Measurements from ENCODE around the gene PPP4R3B.

Gene PPP4R3B

DNA sequence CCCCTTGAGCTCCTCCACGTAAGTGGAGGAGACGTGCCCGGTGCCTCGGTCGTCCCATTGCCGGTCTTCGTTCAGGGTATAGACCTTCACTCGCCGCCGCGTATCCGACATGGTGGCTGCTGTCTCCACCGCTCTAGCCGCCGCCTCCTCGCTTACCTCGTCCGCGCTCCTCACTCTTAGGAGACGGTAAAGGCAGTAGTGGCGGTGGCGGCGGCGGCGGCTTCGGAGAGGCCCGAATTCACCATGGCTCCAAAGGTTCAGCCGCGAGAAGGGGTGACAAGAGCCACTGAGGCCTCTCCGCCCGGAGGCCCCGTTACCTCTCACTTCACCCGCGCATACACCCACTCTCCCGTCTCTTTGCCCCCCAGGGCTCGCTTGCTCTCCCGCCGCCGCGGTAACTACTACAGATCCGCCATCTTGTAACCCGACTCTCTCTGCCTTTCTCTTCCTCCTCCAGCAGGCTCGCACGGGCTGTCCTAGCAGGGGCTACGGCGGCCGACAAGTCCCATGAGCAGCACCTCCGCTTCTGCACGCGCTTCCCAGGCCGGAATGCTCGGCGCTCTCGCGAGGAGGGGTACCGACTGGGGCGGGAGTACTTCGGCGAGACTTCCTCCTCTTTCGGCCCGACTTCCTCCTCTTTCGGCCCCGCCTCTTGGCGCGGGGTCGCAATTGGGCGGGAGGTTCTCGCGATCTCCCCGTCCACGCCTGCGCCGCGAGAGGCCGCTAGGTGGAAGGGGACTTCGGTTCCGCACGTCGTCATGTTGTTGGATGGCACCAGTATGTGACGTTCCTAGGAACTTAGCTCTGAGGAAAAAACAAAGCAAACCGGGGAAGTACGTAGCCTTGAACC is at the start of gene PPP4R3B:
PPP4R3B (minus strand) TSS at position 448 of the 850 bp plus-strand sequence; CDS start at position 111, 337 bp downstream.
- H3K27me3 ChIP-seq (ENCODE audit: low read depth), result no peaks in the 10 kb centered on the region
- H3K4me3 ChIP-seq, result peak within 1 kb of the TSS; percentile 99
- H3K4me1 ChIP-seq, result peaks cover 6% of the 10 kb centered on the region
- DNase-seq (ENCODE audit: low spot score in 2 of 2), result peak; percentile 95 to 99
- no peaks in the 10 kb centered on the region for H3K9me3 ChIP-seq
- in situ Hi-C loops (cut with MboI; ENCODE audit: low sequenced_read_pairs), result no loop called here
- H3K36me3 ChIP-seq (replicated peaks), result peaks cover 34% of the 10 kb centered on the region

DNA sequence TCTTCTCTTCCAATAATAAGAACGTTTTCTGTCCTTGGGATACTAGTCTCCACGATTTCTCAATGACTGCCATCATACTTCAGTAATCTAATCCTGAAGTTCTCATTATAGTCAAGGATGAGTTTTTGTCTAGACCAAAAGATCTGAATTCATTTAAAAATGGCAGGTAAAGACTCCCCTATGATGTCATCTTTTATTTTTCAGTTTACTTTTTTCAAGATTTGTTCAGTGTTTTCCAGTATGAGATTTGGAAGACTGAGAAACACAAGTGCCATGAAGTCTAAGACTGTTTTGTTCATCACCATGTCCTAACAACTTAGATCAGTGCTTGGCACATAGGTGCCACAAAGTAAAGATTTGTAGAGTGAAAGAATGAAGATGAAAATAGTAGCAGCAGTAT is 35.8 kb upstream of the PPP4R3B start:
- no peak for DNase-seq (ENCODE audit: low spot score in 2 of 2)
- no peaks in the 10 kb centered on the region for H3K9me3 ChIP-seq
- no peak overlapping the region for H3K4me3 ChIP-seq
- H3K36me3 ChIP-seq (replicated peaks), result peaks cover 49% of the 10 kb centered on the region
- in situ Hi-C loops (cut with MboI; ENCODE audit: low sequenced_read_pairs), result no loop called here
- H3K4me1 ChIP-seq, result no peaks in the 10 kb centered on the region
- no peaks in the 10 kb centered on the region for H3K27me3 ChIP-seq (ENCODE audit: low read depth)

DNA sequence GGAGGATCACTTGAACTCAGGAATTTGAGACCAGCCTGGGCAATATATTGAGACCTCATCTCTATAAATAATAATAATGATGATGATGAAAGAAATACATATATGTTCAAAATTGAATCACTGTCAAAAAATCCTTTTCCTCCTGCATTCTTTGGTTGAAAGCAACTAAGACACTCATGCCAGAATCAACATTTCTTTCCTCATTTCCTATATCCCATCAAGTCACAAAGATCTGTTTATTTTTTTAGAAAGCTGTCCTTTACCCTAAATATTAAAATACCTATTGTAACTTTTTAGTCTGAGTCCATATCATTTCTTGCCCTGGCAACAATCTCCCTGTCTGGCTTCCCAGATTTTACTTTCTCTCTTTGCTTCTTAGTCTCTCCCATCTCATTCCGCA is 31.8 kb upstream of the PPP4R3B start:
- no peaks in the 10 kb centered on the region for H3K27me3 ChIP-seq (ENCODE audit: low read depth)
- no peaks in the 10 kb centered on the region for H3K9me3 ChIP-seq
- DNase-seq (ENCODE audit: low spot score in 2 of 2), result no peak
- no peaks in the 10 kb centered on the region for H3K4me1 ChIP-seq
- no peak overlapping the region for H3K4me3 ChIP-seq
- H3K36me3 ChIP-seq (replicated peaks), result peaks cover 42% of the 10 kb centered on the region
- in situ Hi-C loops (cut with MboI; ENCODE audit: low sequenced_read_pairs), result no loop called here

DNA sequence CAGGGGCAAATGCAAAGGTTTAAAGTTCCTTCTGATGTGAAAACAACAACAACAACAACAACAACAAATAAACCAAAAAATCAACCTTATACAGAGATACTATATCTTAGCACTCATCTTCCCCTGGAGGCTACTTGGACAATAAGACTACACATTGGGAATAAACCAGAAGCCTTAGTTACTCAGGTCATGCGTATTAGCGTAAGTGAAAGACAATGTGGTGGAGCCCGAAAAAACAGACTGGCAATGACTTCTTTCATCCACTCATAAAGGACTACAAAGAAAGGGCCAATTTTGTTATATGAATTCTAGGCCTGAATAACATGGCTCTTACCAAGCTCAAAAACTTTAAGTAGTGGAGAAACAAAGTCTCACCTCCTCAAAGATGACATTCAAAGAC is 19.4 kb upstream of the PPP4R3B start:
- in situ Hi-C loops (cut with MboI; ENCODE audit: low sequenced_read_pairs), result no loop called here
- no peak for DNase-seq (ENCODE audit: low spot score in 2 of 2)
- no peak overlapping the region for H3K4me3 ChIP-seq
- H3K9me3 ChIP-seq, result no peaks in the 10 kb centered on the region
- H3K27me3 ChIP-seq (ENCODE audit: low read depth), result no peaks in the 10 kb centered on the region
- H3K36me3 ChIP-seq (replicated peaks), result peaks cover 61% of the 10 kb centered on the region
- H3K4me1 ChIP-seq, result no peaks in the 10 kb centered on the region

DNA sequence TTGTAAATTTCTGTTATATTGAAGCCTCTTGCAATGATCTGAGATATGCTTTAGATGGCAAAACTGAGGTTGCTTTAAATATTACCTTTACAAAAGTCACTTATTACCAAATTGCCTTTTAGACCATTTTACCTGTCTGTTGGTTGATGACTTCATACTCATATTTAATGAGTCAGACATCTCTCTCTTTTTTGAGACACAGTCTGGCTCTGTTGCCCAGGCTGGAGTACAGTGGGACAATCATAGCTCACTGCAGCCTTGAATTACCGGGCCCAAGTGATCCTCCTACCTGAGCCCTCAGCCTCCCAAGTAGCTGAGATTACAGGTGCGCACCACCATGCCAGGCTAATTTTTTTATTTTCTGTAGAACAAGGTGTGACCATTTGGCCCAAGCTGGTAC is 11.5 kb upstream of the PPP4R3B start:
- in situ Hi-C loops (cut with MboI; ENCODE audit: low sequenced_read_pairs), result no loop called here
- no peaks in the 10 kb centered on the region for H3K4me1 ChIP-seq
- no peak for DNase-seq (ENCODE audit: low spot score in 2 of 2)
- no peak overlapping the region for H3K4me3 ChIP-seq
- H3K9me3 ChIP-seq, result no peaks in the 10 kb centered on the region
- peaks cover 13% of the 10 kb centered on the region; the same call in 1 of the 2 replicates for H3K36me3 ChIP-seq (replicated peaks)
- no peaks in the 10 kb centered on the region for H3K27me3 ChIP-seq (ENCODE audit: low read depth)

GRCh38 chr2:55627915-55628314 is 10.5 kb upstream of the PPP4R3B start:
- peaks cover 10% of the 10 kb centered on the region; the same call in 1 of the 2 replicates for H3K36me3 ChIP-seq (replicated peaks)
- in situ Hi-C loops (cut with MboI; ENCODE audit: low sequenced_read_pairs), result no loop called here
- no peak for DNase-seq (ENCODE audit: low spot score in 2 of 2)
- no peak overlapping the region for H3K4me3 ChIP-seq
- peaks cover under 1% of the 10 kb centered on the region for H3K4me1 ChIP-seq
- H3K9me3 ChIP-seq, result no peaks in the 10 kb centered on the region
- no peaks in the 10 kb centered on the region for H3K27me3 ChIP-seq (ENCODE audit: low read depth)

DNA sequence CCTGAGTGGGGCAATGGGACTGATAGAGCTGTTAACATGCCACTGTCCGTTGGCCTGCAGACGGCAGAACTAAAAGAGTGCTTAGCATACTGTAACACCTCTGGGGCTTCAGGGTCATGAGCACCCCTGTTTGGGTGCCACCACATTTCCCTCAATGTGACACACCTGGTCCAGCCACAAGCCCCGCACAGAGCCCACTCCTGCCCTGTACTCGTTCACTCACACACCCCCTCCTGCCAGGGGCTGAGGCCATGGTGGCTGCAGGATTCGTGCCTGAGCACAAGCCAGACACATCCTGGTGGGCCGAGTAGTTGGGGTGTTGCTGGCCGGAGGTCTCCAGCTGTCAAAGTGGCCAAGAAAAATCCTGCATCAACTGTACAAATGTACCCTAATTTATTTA is 4.4 kb upstream of the PPP4R3B start:
- Histone ChIP-seq H3K4me1 (peaks cover 12% of the 10 kb centered on the region), H3K36me3 (replicated peaks) (peaks cover 13% of the 10 kb centered on the region), H3K4me3 (no peak overlapping the region), H3K27me3 (ENCODE audit: low read depth) (no peaks in the 10 kb centered on the region), H3K9me3 (no peaks in the 10 kb centered on the region)
- no peak for DNase-seq (ENCODE audit: low spot score in 2 of 2)
- in situ Hi-C loops (cut with MboI; ENCODE audit: low sequenced_read_pairs), result no loop called here

GRCh38 chr2:55620123-55620779 is 2.8 kb upstream of the PPP4R3B start:
- DNase-seq (ENCODE audit: low spot score in 2 of 2), result peak; percentile 36 to 53
- Histone ChIP-seq H3K9me3 (no peaks in the 10 kb centered on the region), H3K27me3 (ENCODE audit: low read depth) (no peaks in the 10 kb centered on the region), H3K4me3 (no peak overlapping the region), H3K36me3 (replicated peaks) (peaks cover 13% of the 10 kb centered on the region), H3K4me1 (peaks cover 12% of the 10 kb centered on the region)
- in situ Hi-C loops (cut with MboI; ENCODE audit: low sequenced_read_pairs), result no loop called here

GRCh38 chr2:55618275-55619055 is 1.0 kb upstream of the PPP4R3B start:
- DNase-seq (ENCODE audit: low spot score in 2 of 2), result peak; percentile 71 to 72
- H3K4me1 ChIP-seq, result peaks cover 12% of the 10 kb centered on the region
- peaks cover 31% of the 10 kb centered on the region for H3K36me3 ChIP-seq (replicated peaks)
- no peaks in the 10 kb centered on the region for H3K9me3 ChIP-seq
- in situ Hi-C loops (cut with MboI; ENCODE audit: low sequenced_read_pairs), result no loop called here
- no peaks in the 10 kb centered on the region for H3K27me3 ChIP-seq (ENCODE audit: low read depth)
- H3K4me3 ChIP-seq, result peak overlapping the region; percentile 99

DNA sequence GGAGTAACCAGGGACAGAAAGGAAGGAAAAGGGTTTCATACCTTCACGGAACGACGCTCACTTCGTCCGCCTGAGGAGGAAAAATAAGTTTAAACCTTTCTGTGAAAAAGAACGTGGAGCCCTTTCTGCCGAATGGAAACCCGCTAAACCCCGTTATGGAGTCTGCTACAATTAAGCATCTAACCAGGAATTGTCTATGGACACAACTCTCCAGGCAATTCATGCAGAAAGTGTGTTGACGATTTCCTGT is 528 bp upstream of the PPP4R3B start:
- DNase-seq (ENCODE audit: low spot score in 2 of 2), result no peak
- Histone ChIP-seq H3K4me1 (peaks cover 12% of the 10 kb centered on the region), H3K36me3 (replicated peaks) (peaks cover 33% of the 10 kb centered on the region), H3K27me3 (ENCODE audit: low read depth) (no peaks in the 10 kb centered on the region), H3K4me3 (peak overlapping the region; percentile 99), H3K9me3 (no peaks in the 10 kb centered on the region)
- in situ Hi-C loops (cut with MboI; ENCODE audit: low sequenced_read_pairs), result no loop called here

DNA sequence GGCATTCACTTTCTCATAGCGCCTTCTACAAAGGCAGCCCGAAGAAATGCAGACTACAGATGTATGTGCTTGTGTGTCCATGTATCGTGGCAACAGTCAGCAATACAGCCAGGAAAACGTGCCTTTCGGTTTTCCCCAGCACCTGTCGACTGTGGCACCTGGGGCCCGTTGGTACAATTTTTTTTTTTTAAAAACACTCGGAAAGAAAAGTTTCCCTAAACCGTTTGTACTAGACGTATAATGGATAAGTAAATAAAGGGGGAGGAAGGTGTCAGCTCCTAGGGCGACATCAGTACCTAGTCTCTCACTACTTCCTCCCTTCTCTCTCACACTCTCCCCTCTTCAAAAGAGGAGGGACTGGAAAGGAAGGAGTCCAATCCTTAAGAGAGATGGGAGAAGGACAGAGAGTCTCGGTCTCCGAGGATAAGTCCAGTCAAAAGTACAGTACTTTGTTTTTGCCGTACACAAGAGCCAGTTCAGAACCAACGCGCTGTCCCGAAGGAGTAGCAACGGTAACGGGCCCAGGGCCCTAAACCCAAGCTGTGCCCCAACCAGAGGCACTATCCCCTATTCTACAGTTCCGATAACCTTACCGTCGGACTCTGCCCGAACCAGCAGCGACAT is 759 bp downstream of the PPP4R3B start:
- Histone ChIP-seq H3K27me3 (ENCODE audit: low read depth) (no peaks in the 10 kb centered on the region), H3K36me3 (replicated peaks) (peaks cover 34% of the 10 kb centered on the region), H3K4me3 (peak overlapping the region; percentile 99), H3K9me3 (no peaks in the 10 kb centered on the region), H3K4me1 (peaks cover 3% of the 10 kb centered on the region)
- peak; percentile 51 to 52 for DNase-seq (ENCODE audit: low spot score in 2 of 2)
- in situ Hi-C loops (cut with MboI; ENCODE audit: low sequenced_read_pairs), result no loop called here

- no peak for DNase-seq (ENCODE audit: low spot score in 2 of 2)
- no peaks in the 10 kb centered on the region; the same call in 1 of the 2 replicates for H3K4me1 ChIP-seq
- H3K9me3 ChIP-seq, result no peaks in the 10 kb centered on the region
- H3K4me3 ChIP-seq, result no peak overlapping the region
- H3K36me3 ChIP-seq (replicated peaks), result peaks cover 26% of the 10 kb centered on the region
- no peaks in the 10 kb centered on the region for H3K27me3 ChIP-seq (ENCODE audit: low read depth)
- in situ Hi-C loops (cut with MboI; ENCODE audit: low sequenced_read_pairs), result no loop called here
Measured at GRCh38 chr2:55611997-55612396, 5.4 kb downstream of the PPP4R3B start.

- H3K4me1 ChIP-seq, result no peaks in the 10 kb centered on the region; the same call in 1 of the 2 replicates
- no peak for DNase-seq (ENCODE audit: low spot score in 2 of 2)
- no peaks in the 10 kb centered on the region for H3K9me3 ChIP-seq
- peaks cover 26% of the 10 kb centered on the region for H3K36me3 ChIP-seq (replicated peaks)
- H3K4me3 ChIP-seq, result no peak overlapping the region
- H3K27me3 ChIP-seq (ENCODE audit: low read depth), result no peaks in the 10 kb centered on the region
- in situ Hi-C loops (cut with MboI; ENCODE audit: low sequenced_read_pairs), result no loop called here
Measured at GRCh38 chr2:55610954-55611743, 6.3 kb downstream of the PPP4R3B start.
